ENCODE results near the gene NEURL1.

GRCh38 chr10:103548581-103549348 is 55.3 kb downstream of the NEURL1 start:
- TF ChIP-seq POLR2A (IDR thresholded peaks at IDR 0.05; ENCODE audit: low read length) (no peak), GATA1 (IDR thresholded peaks at IDR 0.05; ENCODE audit: low read depth, low read length) (no peak)

All from erythroblast (primary cell).